ENCODE data around the gene CYP24A1.

- TF ChIP-seq CTCF (IDR thresholded peaks at IDR 0.05) (no peak), POLR2A (IDR thresholded peaks at IDR 0.05) (no peak)
Observed at GRCh38 chr20:54153041-54153327, 20.8 kb downstream of the CYP24A1 start.
